K562 (cell line): ENCODE data around the gene SREBF1. TPM values are rescaled to one million over a fixed set of nuclear protein-coding genes. Genes with fewer than 3 reads are reported as not detected.

ENCODE experiments used
- ARID1B ChIP-seq: fragments of 450-650 bp; IDR thresholded peaks from 2 replicates; pipeline ENCODE4 v1.6.1; 2016; ENCODE audit warnings: antibody characterized with exemption, mild to moderate bottlenecking, inconsistent platforms
- ATF3 ChIP-seq, 2 experiments: fragments of 450-650 bp in 1 of 2; sonication (generic) in 1 of 2; formaldehyde crosslinking in 1 of 2; IDR thresholded peaks in 1 of 2; conservative IDR thresholded peaks in 1 of 2; 2 replicates each; pipeline versions ENCODE4 v1.6.1 to v1.8.1; 2016 to 2023; ENCODE audit warnings: mild to moderate bottlenecking in 2 of 2, moderate library complexity in 2 of 2, inconsistent platforms in 1 of 2, missing genetic modification reagents in 1 of 2
- ATF7 ChIP-seq: fragments of 450-650 bp; IDR thresholded peaks from 2 replicates; pipeline ENCODE4 v1.7.1; 2014; ENCODE audit warnings: mild to moderate bottlenecking, moderate library complexity
- FOXK1 ChIP-seq: sonication (generic); formaldehyde crosslinking; IDR thresholded peaks from 2 replicates; pipeline ENCODE4 v1.8.0; 2022; ENCODE audit warnings: missing genetic modification reagents, mild to moderate bottlenecking, borderline replicate concordance
- MYC ChIP-seq, 2 experiments: fragments of 250-450 bp in 1 of 2; sonication (Bioruptor Pico) in 1 of 2; IDR thresholded peaks; 2 replicates each; pipeline versions ENCODE4 v1.5.1 to v1.6.1; 2012 to 2021; ENCODE audit warnings: low read depth in 2 of 2, borderline replicate concordance in 1 of 2, improper control_type of control experiment in 1 of 2, low read length in 1 of 2, mild to moderate bottlenecking in 1 of 2, moderate library complexity in 1 of 2
- NR2C1 ChIP-seq, 2 experiments: fragments of 450-650 bp; IDR thresholded peaks; 2 replicates each; pipeline ENCODE4 v1.6.1; 2017; ENCODE audit warnings: mild to moderate bottlenecking in 2 of 2, antibody characterized with exemption in 1 of 2, inconsistent platforms in 1 of 2, missing compliant biosample characterization in 1 of 2, missing genetic modification characterization in 1 of 2
- POLR2H ChIP-seq: IDR thresholded peaks from 2 replicates; pipeline ENCODE4 v1.6.1; 2016; ENCODE audit warnings: missing genetic modification characterization, low read depth, mild to moderate bottlenecking, control low read depth, missing compliant biosample characterization, moderate library complexity
- TFAM ChIP-seq: fragments of 250-450 bp; sonication (Bioruptor Pico); conservative IDR thresholded peaks from 2 replicates; pipeline ENCODE4 v1.5.0; 2021; ENCODE audit warnings: mild to moderate bottlenecking, moderate library complexity
- THAP7 ChIP-seq: fragments of 250-450 bp; sonication (Bioruptor Pico); IDR thresholded peaks from 2 replicates; pipeline ENCODE4 v1.5.0; 2021
- ZNF12 ChIP-seq: sonication (generic); formaldehyde crosslinking; IDR thresholded peaks from 2 replicates; pipeline ENCODE4 v1.4.0; 2020; ENCODE audit warnings: mild to moderate bottlenecking, missing genetic modification reagents
- ZNF23 ChIP-seq: fragments of 250-450 bp; sonication (Bioruptor Pico); IDR thresholded peaks from 2 replicates; pipeline ENCODE4 v1.4.0; 2020; ENCODE audit warnings: mild to moderate bottlenecking
- ZNF318 ChIP-seq, 2 experiments: fragments of 450-650 bp; IDR thresholded peaks; 2 replicates each; pipeline ENCODE4 v1.6.1; 2016; ENCODE audit warnings: mild to moderate bottlenecking in 2 of 2, borderline replicate concordance in 1 of 2, low read depth in 1 of 2, moderate library complexity in 1 of 2
- ZNF408 ChIP-seq: fragments of 250-450 bp; sonication (Bioruptor Pico); IDR thresholded peaks from 2 replicates; pipeline ENCODE4 v1.4.0; 2020; ENCODE audit warnings: low read depth, mild to moderate bottlenecking, moderate library complexity
- ZNF778 ChIP-seq: fragments of 450-650 bp; formaldehyde crosslinking; IDR thresholded peaks from 2 replicates; pipeline ENCODE4 v1.4.0; 2020; ENCODE audit warnings: mild to moderate bottlenecking, moderate library complexity
- polyA plus RNA-seq, 8 experiments: library from polyadenylated mRNA; depleted of rRNA in 4 of 8; stranded (reverse) in 5 of 8; unstranded in 3 of 8; fragments of >200 nt; fragmentation: Nextera tagmentation in 2 of 8; fragmentation: Illumina TruSeq in 1 of 8; extraction: Ambion mirVana in 2 of 8; extraction: Trizol in 1 of 8; gene quantifications; 2 replicates each; pipeline versions ENCODE4 v1.2.1 to v1.2.3, GENCODE V29; 2011 to 2014; ENCODE audit warnings: inconsistent platforms in 1 of 8, missing spikeins in 1 of 8
- total RNA-seq, 7 experiments: library from RNA; depleted of rRNA in 6 of 7; stranded (reverse); fragments of >200 nt in 6 of 7; fragmentation: Illumina TruSeq in 2 of 7; extraction: Trizol in 2 of 7; gene quantifications; 2 replicates each; pipeline versions ENCODE4 v1.2.1 to v1.2.3, GENCODE V29; 2011 to 2021; ENCODE audit warnings: low replicate concordance in 1 of 7
- TF ChIP-seq, protein P1 (sequence below): fragments of 450-650 bp; IDR thresholded peaks from one replicate; pipeline ENCODE4 v1.6.1; 2018; ENCODE audit warnings: mild to moderate bottlenecking, moderate library complexity; ENCODE audit not compliant: partially characterized antibody

Gene SREBF1
- total and polyA plus RNA-seq, 9 of the 15 experiments (the other 6 are each of a cell fraction or from before 2014, with no cell fraction given): 1.6 to 169 (median 69.4) TPM

DNA sequence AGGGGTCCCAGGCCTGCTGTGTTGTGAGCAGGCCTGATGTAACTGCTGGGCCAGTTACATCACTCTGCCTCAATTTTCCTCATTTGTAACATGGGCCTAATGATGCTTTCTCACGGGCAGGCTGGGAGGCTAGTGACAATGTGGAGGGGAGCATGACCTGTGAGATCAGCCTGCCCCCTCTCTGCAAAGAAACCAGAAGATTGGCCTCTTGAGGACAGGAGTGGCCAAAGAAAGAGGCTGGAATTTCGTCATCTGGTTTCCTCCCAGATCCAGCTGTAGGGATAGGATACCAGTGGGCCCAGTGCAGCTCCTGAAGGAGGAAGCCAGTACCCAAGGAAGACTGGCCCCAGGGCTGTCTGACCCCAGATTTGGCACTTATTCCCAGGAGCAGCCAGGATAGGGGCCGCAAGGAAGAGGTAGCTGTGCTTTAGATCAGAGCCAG lies 615 bp upstream of the SREBF1 start (continued):
- TF ChIP-seq FOXK1 (CRISPR knock-in tag): peak; percentile 13; the same call in 1 of the 2 replicates
- 0 out of 2 replicates have a peak, but pooled peaks have one; percentile 3 for TF ChIP-seq ARID1B
- peak in 1 of 2 experiments; percentile 23; a peak in 1 of 4 replicates for TF ChIP-seq ZNF318 (IDR thresholded peaks at IDR 0.05; ENCODE audit: borderline replicate concordance in 1 of 2, low read depth in 1 of 2)
- TF ChIP-seq POLR2H (tag): no peak; the same call in 1 of the 2 replicates
- TF ChIP-seq ZNF12 (CRISPR knock-in tag): 0 out of 2 replicates have a peak, but pooled peaks have one; percentile 21
- TF ChIP-seq ZNF23: no peak
- TF ChIP-seq NR2C1 (IDR thresholded peaks at IDR 0.05): no peak
- peak; percentile 29; the same call in 1 of the 2 replicates for TF ChIP-seq NR2C1 (tag; IDR thresholded peaks at IDR 0.05)
- peak; percentile 89 for TF ChIP-seq ATF3 (IDR thresholded peaks at IDR 0.05)
- no peak for TF ChIP-seq ATF3 (CRISPR knock-in tag; conservative IDR thresholded peaks at IDR 0.05)
- no peak for TF ChIP-seq THAP7
- TF ChIP-seq, protein P1, sequence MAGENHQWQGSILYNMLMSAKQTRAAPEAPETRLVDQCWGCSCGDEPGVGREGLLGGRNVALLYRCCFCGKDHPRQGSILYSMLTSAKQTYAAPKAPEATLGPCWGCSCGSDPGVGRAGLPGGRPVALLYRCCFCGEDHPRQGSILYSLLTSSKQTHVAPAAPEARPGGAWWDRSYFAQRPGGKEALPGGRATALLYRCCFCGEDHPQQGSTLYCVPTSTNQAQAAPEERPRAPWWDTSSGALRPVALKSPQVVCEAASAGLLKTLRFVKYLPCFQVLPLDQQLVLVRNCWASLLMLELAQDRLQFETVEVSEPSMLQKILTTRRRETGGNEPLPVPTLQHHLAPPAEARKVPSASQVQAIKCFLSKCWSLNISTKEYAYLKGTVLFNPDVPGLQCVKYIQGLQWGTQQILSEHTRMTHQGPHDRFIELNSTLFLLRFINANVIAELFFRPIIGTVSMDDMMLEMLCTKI: no peak
- TF ChIP-seq TFAM (CRISPR knock-in tag): no peak
- TF ChIP-seq ZNF778 (CRISPR knock-in tag): no peak
- peak; percentile 60 for TF ChIP-seq ATF7
- no peak for TF ChIP-seq ZNF408 (CRISPR knock-in tag)
- 0 out of 2 replicates have a peak, but pooled peaks have one; percentile 58 for TF ChIP-seq MYC (IDR thresholded peaks at IDR 0.05; ENCODE audit: low read depth, low read length)
- no peak for TF ChIP-seq MYC (CRISPR knock-in tag; IDR thresholded peaks at IDR 0.05; ENCODE audit: borderline replicate concordance, low read depth)
